Skeletal muscle cell (primary cell): ENCODE data around the gene RAB38.

Experiments
- DNase-seq: peaks from one replicate; pipeline ENCODE4 v3.0.0-alpha.2; 2010; ENCODE audit warnings: low read depth
- H3K4me3 ChIP-seq: 2 replicates; pipeline ENCODE4 v1.5.1; 2011; ENCODE audit warnings: low read depth, mild to moderate bottlenecking, control low read depth, low read length, moderate library complexity

Gene RAB38

DNA sequence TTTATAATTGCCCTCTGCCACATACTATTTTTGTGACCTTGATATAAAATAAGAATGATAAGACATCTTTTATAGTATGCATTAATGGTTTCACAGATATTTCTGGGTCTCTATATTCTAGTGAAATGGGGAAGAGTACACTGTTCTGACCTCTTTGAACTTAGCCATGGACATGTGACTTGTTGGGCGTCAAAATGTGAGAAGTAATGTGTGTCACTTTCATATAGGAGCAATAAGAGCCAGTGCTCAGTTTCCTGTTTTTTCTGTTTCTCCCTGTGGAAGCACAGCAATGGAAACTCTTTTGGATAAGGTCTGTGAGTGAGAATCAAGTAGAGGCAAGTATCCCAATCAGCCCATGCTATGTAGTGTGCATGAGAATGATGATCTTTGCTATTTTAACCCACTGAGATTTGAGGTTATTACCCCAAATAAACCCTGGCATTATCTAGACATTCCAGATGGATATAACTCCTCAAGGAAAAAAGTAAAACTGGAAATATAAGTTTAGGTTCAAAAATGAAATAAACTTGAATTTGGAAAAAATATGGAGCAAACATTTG is 60.7 kb downstream of the RAB38 start:
- H3K4me3 ChIP-seq: no peak overlapping the region
- no peak for DNase-seq

- no peak overlapping the region for H3K4me3 ChIP-seq
- no peak for DNase-seq
Measured at GRCh38 chr11:88106666-88107065, 68.6 kb downstream of the RAB38 start.

GRCh38 chr11:88105951-88106350 is 69.3 kb downstream of the RAB38 start:
- no peak for DNase-seq
- no peak overlapping the region for H3K4me3 ChIP-seq

DNA sequence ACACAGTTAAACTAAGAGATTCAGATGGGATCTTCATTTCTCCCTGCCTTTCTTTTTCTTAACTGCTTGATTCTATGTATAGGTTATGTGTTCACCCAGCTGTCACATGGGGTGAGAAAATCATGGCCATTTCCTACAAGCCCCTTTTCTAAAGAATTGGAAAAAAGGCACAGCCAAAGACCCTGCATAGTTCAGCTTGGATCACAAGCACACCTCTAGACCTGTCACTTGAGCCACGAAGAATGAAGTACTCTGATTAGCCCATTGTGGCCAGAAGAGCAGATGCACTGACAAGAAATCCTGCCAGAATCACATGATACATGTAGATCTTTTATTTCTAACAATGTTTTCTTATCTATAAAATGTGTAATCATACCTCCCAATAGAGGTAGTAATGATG is 69.7 kb downstream of the RAB38 start:
- DNase-seq: no peak
- no peak overlapping the region for H3K4me3 ChIP-seq

DNA sequence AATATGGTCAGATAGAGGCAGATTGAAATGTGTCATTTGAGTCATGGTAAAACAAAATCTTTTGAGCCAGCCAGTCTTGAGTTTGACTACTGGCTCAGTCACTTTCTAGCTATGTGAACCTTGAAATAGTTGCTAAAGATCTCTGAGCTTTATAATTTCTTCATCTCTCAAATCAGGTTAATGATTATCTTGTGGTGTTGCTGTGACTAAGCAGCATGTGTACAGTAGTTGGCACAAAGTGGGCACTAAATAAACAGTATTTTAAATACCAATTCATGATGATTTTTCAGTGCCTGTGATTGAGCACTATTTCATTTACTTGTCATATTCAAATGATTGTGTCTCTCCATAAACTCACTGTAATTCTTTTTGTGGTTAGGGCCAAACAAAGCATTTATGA is 70.8 kb downstream of the RAB38 start:
- no peak overlapping the region for H3K4me3 ChIP-seq
- no peak for DNase-seq

- no peak for DNase-seq
- no peak overlapping the region for H3K4me3 ChIP-seq
Measured at GRCh38 chr11:88103337-88104206, 71.7 kb downstream of the RAB38 start.

- no peak for DNase-seq
- H3K4me3 ChIP-seq: no peak overlapping the region
Measured at GRCh38 chr11:88102598-88102934, 72.7 kb downstream of the RAB38 start.

DNA sequence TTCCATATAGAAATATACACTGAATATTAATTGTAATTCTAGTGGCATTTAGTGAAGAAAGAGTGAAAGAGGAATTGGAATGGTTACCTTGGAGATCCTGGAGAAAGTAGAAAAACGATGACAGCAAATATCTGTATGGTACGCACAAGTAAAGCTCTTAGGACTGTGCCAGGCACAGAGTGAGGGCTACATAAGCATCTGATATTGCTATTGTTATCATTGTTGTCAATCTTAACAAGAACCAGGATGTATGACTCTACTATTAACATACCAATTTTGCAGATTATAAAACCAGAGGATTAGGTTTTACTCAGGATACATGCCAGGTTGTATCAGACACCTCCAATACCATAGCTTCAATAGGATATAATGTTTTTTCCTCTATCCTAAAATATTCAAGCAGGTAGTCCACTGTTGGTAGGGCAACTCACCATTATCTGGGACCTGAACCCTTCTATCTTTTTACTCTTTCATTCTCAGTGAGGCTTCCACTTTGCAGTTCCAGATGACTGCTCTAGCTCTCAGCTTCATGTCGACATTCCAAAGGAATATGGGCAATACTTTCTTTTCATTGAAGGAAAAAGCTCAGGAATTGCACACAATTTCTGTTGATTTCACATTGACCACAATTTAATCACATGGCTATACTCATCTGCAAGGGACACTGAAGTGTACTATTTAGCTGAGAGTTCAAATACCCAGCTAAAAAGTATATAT is 73.2 kb downstream of the RAB38 start:
- no peak overlapping the region for H3K4me3 ChIP-seq
- DNase-seq: no peak

GRCh38 chr11:88100151-88100550 is 75.1 kb downstream of the RAB38 start:
- H3K4me3 ChIP-seq: no peak overlapping the region
- no peak for DNase-seq

DNA sequence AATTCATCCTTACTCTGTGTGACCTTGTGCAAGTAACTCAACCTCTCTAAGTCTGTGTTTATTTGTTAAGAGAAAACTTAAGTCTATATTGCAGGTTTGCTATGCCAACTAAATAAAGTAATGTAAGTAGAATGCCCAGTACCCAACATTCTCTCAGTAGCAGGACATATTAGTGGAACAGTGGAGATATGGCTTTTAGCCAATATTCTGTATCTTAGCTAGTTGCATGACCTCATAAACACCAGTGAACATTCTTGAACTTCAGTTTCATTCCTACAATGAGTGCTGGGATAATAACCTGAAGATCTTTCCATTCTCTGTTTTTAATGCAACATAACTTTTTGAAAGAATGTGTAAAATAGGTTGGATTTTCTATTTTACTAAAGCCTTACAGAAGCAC is 77.0 kb downstream of the RAB38 start:
- DNase-seq: no peak
- no peak overlapping the region for H3K4me3 ChIP-seq

DNA sequence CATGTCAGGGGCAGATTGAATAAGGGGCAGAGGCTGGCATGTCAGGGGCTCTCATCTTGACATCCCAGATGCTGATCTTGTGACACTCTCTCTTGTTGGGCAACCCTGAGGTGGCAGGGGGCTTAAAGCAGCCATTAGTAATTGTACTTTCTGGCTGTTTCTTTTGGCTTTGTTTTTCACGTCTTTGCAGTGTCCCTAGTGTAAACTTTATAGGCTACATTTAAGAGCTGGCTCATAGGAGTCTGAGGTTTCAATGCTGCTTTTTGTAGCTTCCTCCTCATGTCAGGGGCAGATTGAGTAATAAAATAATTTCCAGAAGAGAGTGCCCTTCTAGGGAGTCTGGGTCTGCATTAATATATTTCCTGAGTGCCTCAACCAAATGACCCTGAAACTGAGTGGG is 86.1 kb downstream of the RAB38 start:
- H3K4me3 ChIP-seq: no peak overlapping the region
- no peak for DNase-seq

- DNase-seq: no peak
- H3K4me3 ChIP-seq: no peak overlapping the region
Measured at GRCh38 chr11:88087337-88087736, 87.9 kb downstream of the RAB38 start.

- H3K4me3 ChIP-seq: no peak overlapping the region
- DNase-seq: no peak
Measured at GRCh38 chr11:88086297-88086696, 88.9 kb downstream of the RAB38 start.

- DNase-seq: no peak
- H3K4me3 ChIP-seq: no peak overlapping the region
Measured at GRCh38 chr11:88070437-88070836, 104.8 kb downstream of the RAB38 start.

DNA sequence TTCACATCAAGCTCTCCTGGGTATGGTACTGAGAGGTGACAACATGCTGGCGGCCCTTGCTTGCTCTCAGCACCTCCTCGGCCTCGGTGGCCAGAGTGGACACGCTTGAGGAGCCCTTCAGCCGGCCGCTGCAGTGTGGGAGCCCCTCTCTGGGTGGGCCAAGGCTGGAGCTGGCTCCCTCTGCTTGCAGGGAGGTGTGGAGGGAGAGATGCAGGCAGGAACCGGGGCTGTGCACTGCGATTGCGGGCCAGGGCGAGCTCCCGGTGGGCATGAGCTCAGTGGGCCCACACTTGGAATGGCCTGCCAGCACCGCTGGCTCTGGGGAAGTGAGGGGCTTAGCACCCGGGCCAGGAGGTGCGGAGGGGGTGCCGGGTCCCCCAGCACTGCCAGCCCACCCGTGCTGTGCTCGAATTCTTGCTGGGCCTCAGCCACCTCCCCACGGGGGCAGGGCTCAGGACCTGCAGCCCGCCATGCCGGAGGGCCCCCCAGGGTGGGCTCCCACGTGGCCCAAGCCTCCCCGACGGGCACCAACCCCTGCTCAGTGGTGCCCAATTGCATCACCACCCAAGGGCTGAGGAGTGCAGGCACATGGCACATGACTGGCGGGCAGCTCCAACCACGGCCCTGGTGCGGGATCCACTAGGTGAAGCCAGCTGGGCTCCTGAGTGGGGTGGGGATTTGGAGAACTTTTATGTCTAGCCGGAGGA is 106.2 kb downstream of the RAB38 start:
- H3K4me3 ChIP-seq: no peak overlapping the region
- no peak for DNase-seq

GRCh38 chr11:88066090-88066489 is 109.2 kb downstream of the RAB38 start:
- DNase-seq: no peak
- no peak overlapping the region for H3K4me3 ChIP-seq

- no peak overlapping the region for H3K4me3 ChIP-seq
- no peak for DNase-seq
Measured at GRCh38 chr11:88064097-88064705, 111.0 kb downstream of the RAB38 start.
